Common myeloid progenitor, CD34-positive (primary cell): ENCODE data around the gene RANGRF. TPM values are rescaled to one million over a fixed set of nuclear protein-coding genes. Genes with fewer than 3 reads are reported as not detected.

Experiments used
- CTCF ChIA-PET: fragments of 350-600 bp; sonication (Branson Sonifier 250); formaldehyde crosslinking; loops from one replicate; lab custom pipeline; 2021; ENCODE audit warnings: antibody characterized with exemption; lab: Charles Lee
- POLR2A ChIA-PET: fragments of 350-600 bp; sonication (Branson Sonifier 250); formaldehyde crosslinking; loops from one replicate; lab custom pipeline; 2021; ENCODE audit warnings: antibody characterized with exemption; lab: Charles Lee
- DNase-seq, 3 donors: peaks; one replicate each; pipeline versions ENCODE4 v3.0.0 to v3.0.0-alpha.2; 2013
- H3K27ac ChIP-seq, 2 experiments: 1 replicate in 1 of 2; 2 replicates in 1 of 2; pipeline ENCODE4 v1.7.0; 2013; ENCODE audit warnings: inconsistent platforms in 2 of 2, low read length in 2 of 2, mild to moderate bottlenecking in 2 of 2, low read depth in 1 of 2, moderate library complexity in 1 of 2; ENCODE audit not compliant: severe bottlenecking in 2 of 2, insufficient read depth in 1 of 2, poor library complexity in 1 of 2
- H3K27me3 ChIP-seq, 5 experiments: replicated peaks in 2 of 5; 1 replicate in 3 of 5; 2 replicates in 2 of 5; pipeline versions ENCODE4 v1.6.1 to v1.7.0; 2013; ENCODE audit warnings: low read length in 4 of 5, mild to moderate bottlenecking in 2 of 5, moderate library complexity in 2 of 5, inconsistent platforms in 1 of 5; ENCODE audit not compliant: insufficient read depth in 5 of 5, control insufficient read depth in 4 of 5
- H3K36me3 ChIP-seq, 4 experiments: 1 replicate in 2 of 4; 2 replicates in 2 of 4; pipeline versions ENCODE4 v1.6.1 to v1.7.0; 2013; ENCODE audit warnings: low read length in 3 of 4, control low read depth in 1 of 4, mild to moderate bottlenecking in 1 of 4; ENCODE audit not compliant: control insufficient read depth in 4 of 4, insufficient read depth in 4 of 4
- H3K4me1 ChIP-seq, 4 experiments: 1 replicate in 3 of 4; 2 replicates in 1 of 4; pipeline versions ENCODE4 v1.6.1 to v1.7.1; 2013; ENCODE audit warnings: low read length in 3 of 4, mild to moderate bottlenecking in 3 of 4, control low read depth in 1 of 4, inconsistent platforms in 1 of 4, moderate library complexity in 1 of 4; ENCODE audit not compliant: control insufficient read depth in 4 of 4, insufficient read depth in 4 of 4; ENCODE audit errors: control extremely low read depth in 1 of 4
- H3K4me3 ChIP-seq, 7 experiments: 1 replicate in 4 of 7; 2 replicates in 3 of 7; pipeline versions ENCODE4 v1.5.1 to v1.7.0; 2013; ENCODE audit warnings: mild to moderate bottlenecking in 7 of 7, low read length in 6 of 7, moderate library complexity in 6 of 7, inconsistent platforms in 2 of 7, low read depth in 2 of 7, control low read depth in 1 of 7; ENCODE audit not compliant: insufficient read depth in 4 of 7, control insufficient read depth in 1 of 7; ENCODE audit errors: extremely low read depth in 1 of 7
- H3K9me3 ChIP-seq, 5 experiments: 1 replicate in 4 of 5; 2 replicates in 1 of 5; pipeline versions ENCODE4 v1.6.1 to v1.7.1; 2013; ENCODE audit warnings: low read length in 4 of 5, mild to moderate bottlenecking in 2 of 5, inconsistent platforms in 1 of 5, low read depth in 1 of 5, moderate library complexity in 1 of 5; ENCODE audit not compliant: control insufficient read depth in 4 of 5, insufficient read depth in 2 of 5; ENCODE audit errors: control extremely low read depth in 1 of 5
- WGBS: methylation state at CpG from one replicate; pipeline ENCODE4 v1.1.5; 2013; ENCODE audit not compliant: insufficient coverage; 5-methylcytosine and 5-hydroxymethylcytosine counted together
- polyA plus RNA-seq: library from polyadenylated mRNA; unstranded; fragments of 120-200 nt; gene quantifications from one replicate; pipeline ENCODE4 v1.2.1, GENCODE V29; 2013

The RANGRF gene
- polyA plus RNA-seq: 36.6 TPM

- 0% methylated on average over 43 of the region's 53 CpGs for WGBS
- ChIA-PET CTCF (interaction anchor here (0.5 to 1.7 kb wide), 2 partner anchors 13 to 131 kb away, joined by 3 to 5 read pairs; no protein-coding TSS in a partner anchor), POLR2A (no interaction called here)
- peaks cover 0 to 11% (median 5%) of the 10 kb centered on the region in 4 experiments for H3K36me3 ChIP-seq
- H3K27ac ChIP-seq: peak within 1 kb of the TSS; percentile 72 to 88
- DNase-seq: peak; percentile 82 to 89 (median 87)
- H3K9me3 ChIP-seq: no peaks in the 10 kb centered on the region
- H3K27me3 ChIP-seq: no peaks in the 10 kb centered on the region
- H3K4me3 ChIP-seq: peak within 1 kb of the TSS; percentile 56 to 91 (median 85)
- H3K4me1 ChIP-seq: peaks cover 4 to 49% (median 29%) of the 10 kb centered on the region in 4 experiments
Observed at GRCh38 chr17:8288336-8289102, at the start of gene RANGRF. RANGRF (plus strand) TSS chr17:8288670; CDS start chr17:8288789, 119 bp downstream.

GRCh38 chr17:8243827-8244226 is 44.6 kb upstream of the RANGRF start:
- WGBS: 96% methylated on average over 4 of the region's 5 CpGs
- no peak overlapping the region for H3K27ac ChIP-seq
- peaks cover 4 to 40% (median 13%) of the 10 kb centered on the region in 4 experiments for H3K36me3 ChIP-seq
- peak in 2 of 3 donors; percentile 23 to 46 for DNase-seq
- no peak overlapping the region for H3K4me3 ChIP-seq
- H3K27me3 ChIP-seq: no peaks in the 10 kb centered on the region
- peaks cover 0 to 12% (median 9%) of the 10 kb centered on the region in 4 experiments for H3K4me1 ChIP-seq
- CTCF ChIA-PET: interaction anchor here (1.0 to 6.8 kb wide), 6 partner anchors 7 to 59 kb away, joined by 3 to 55 read pairs (median 7); partner anchors contain the start of gene SLC25A35
- POLR2A ChIA-PET: interaction anchor here (0.8 to 1.5 kb wide), 2 partner anchors 17 to 19 kb away, joined by 3 read pairs; no protein-coding TSS in a partner anchor
- H3K9me3 ChIP-seq: no peaks in the 10 kb centered on the region

GRCh38 chr17:8244768-8245167 is 43.7 kb upstream of the RANGRF start:
- Histone ChIP-seq H3K4me3 (no peak overlapping the region), H3K9me3 (no peaks in the 10 kb centered on the region), H3K36me3 (peaks cover 4 to 31% (median 9%) of the 10 kb centered on the region in 4 experiments), H3K4me1 (peaks cover 5 to 18% (median 14%) of the 10 kb centered on the region in 4 experiments), H3K27me3 (no peaks in the 10 kb centered on the region), H3K27ac (no peak overlapping the region)
- WGBS: 100% methylated on average over 2 of the region's 8 CpGs
- DNase-seq: no peak
- ChIA-PET POLR2A (interaction anchor here (1.5 kb wide), 1 partner anchor 18 kb away, joined by 3 read pairs; no protein-coding TSS in a partner anchor), CTCF (interaction anchor here (0.6 to 6.8 kb wide), 5 partner anchors 8 to 139 kb away, joined by 3 to 55 read pairs (median 10); no protein-coding TSS in a partner anchor)

- peak; percentile 95 to 97 (median 97) for DNase-seq
- Histone ChIP-seq H3K27ac (peak within 1 kb of the TSS; percentile 98), H3K4me3 (peak within 1 kb of the TSS; percentile 91 to 99 (median 95)), H3K9me3 (no peaks in the 10 kb centered on the region), H3K27me3 (no peaks in the 10 kb centered on the region), H3K36me3 (peaks cover 6 to 17% (median 8%) of the 10 kb centered on the region in 4 experiments), H3K4me1 (peaks cover 8 to 26% (median 22%) of the 10 kb centered on the region in 4 experiments)
- under 1% methylated on average over 55 of the region's 58 CpGs for WGBS
- POLR2A ChIA-PET: interaction anchor here (0.9 to 3.4 kb wide), 5 partner anchors 26 to 76 kb away, joined by 4 to 12 read pairs (median 7); partner anchors contain the start of gene SLC25A35
- CTCF ChIA-PET: interaction anchor here (1.1 to 6.8 kb wide), 4 partner anchors 11 to 52 kb away, joined by 4 to 55 read pairs (median 6); partner anchors contain the start of gene SLC25A35
Observed at GRCh38 chr17:8248751-8249607, 39.5 kb upstream of the RANGRF start, which contains the start of gene PFAS. PFAS (plus strand) TSS chr17:8249289; CDS start chr17:8253938, 4,649 bp downstream.

GRCh38 chr17:8249621-8250500 is 38.6 kb upstream of the RANGRF start:
- H3K36me3 ChIP-seq: peaks cover 7 to 23% (median 14%) of the 10 kb centered on the region in 4 experiments
- no peaks in the 10 kb centered on the region for H3K27me3 ChIP-seq
- H3K27ac ChIP-seq: peak overlapping the region; percentile 72 to 98
- POLR2A ChIA-PET: interaction anchor here (0.7 to 1.9 kb wide), 4 partner anchors 27 to 88 kb away, joined by 3 to 8 read pairs (median 6); partner anchors contain the start of gene SLC25A35
- 21% methylated on average over 10 of the region's 10 CpGs for WGBS
- no peaks in the 10 kb centered on the region for H3K9me3 ChIP-seq
- DNase-seq: no peak
- H3K4me3 ChIP-seq: peak overlapping the region; percentile 91 to 99 (median 95)
- peaks cover 8 to 26% (median 22%) of the 10 kb centered on the region in 4 experiments for H3K4me1 ChIP-seq
- CTCF ChIA-PET: interaction anchor here (1.1 to 6.8 kb wide), 4 partner anchors 10 to 51 kb away, joined by 4 to 55 read pairs (median 6); partner anchors contain the start of gene SLC25A35
